ENCODE results near the gene FKTN.

Gene FKTN

GRCh38 chr9:105651806-105652205, 93.9 kb downstream of the FKTN start:
- no peaks in the 10 kb centered on the region for H3K9me3 ChIP-seq (ENCODE audit: insufficient read depth, low read depth, low read length)
- no peak overlapping the region for H3K9ac ChIP-seq (ENCODE audit: low read depth, low read length, poor library complexity, severe bottlenecking)
- H3K4me3 ChIP-seq (ENCODE audit: low read length, poor library complexity, severe bottlenecking) = no peak overlapping the region
- H3F3A ChIP-seq (ENCODE audit: low read depth) = no peaks in the 10 kb centered on the region; the same call in 1 of the 2 replicates
- H3K9me2 ChIP-seq (replicated peaks; ENCODE audit: low read depth, low read length) = no peaks in the 10 kb centered on the region
- no peak overlapping the region for H3K4me2 ChIP-seq (ENCODE audit: low read depth, low read length, poor library complexity, severe bottlenecking)
- no peaks in the 10 kb centered on the region for H4K20me1 ChIP-seq (ENCODE audit: insufficient read depth, low read length, poor library complexity, severe bottlenecking)
- H3K27me3 ChIP-seq (ENCODE audit: insufficient read depth, low read length, poor library complexity, severe bottlenecking) = no peaks in the 10 kb centered on the region
- H2AFZ ChIP-seq (ENCODE audit: low read length) = no peak overlapping the region
- no peaks in the 10 kb centered on the region for H3K79me2 ChIP-seq (ENCODE audit: insufficient read depth, low read length)
- TF ChIP-seq EZH2phosphoT487 (IDR thresholded peaks at IDR 0.05; ENCODE audit: borderline replicate concordance) = no peak
- TF ChIP-seq, protein P1, sequence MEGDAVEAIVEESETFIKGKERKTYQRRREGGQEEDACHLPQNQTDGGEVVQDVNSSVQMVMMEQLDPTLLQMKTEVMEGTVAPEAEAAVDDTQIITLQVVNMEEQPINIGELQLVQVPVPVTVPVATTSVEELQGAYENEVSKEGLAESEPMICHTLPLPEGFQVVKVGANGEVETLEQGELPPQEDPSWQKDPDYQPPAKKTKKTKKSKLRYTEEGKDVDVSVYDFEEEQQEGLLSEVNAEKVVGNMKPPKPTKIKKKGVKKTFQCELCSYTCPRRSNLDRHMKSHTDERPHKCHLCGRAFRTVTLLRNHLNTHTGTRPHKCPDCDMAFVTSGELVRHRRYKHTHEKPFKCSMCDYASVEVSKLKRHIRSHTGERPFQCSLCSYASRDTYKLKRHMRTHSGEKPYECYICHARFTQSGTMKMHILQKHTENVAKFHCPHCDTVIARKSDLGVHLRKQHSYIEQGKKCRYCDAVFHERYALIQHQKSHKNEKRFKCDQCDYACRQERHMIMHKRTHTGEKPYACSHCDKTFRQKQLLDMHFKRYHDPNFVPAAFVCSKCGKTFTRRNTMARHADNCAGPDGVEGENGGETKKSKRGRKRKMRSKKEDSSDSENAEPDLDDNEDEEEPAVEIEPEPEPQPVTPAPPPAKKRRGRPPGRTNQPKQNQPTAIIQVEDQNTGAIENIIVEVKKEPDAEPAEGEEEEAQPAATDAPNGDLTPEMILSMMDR (conservative IDR thresholded peaks at IDR 0.05; ENCODE audit: low read length) = no peak
- peaks cover 21% of the 10 kb centered on the region for H3K4me1 ChIP-seq (ENCODE audit: insufficient read depth, low read length, poor library complexity, severe bottlenecking)
- H3K36me3 ChIP-seq (ENCODE audit: insufficient read depth, low read length) = no peaks in the 10 kb centered on the region

DNA sequence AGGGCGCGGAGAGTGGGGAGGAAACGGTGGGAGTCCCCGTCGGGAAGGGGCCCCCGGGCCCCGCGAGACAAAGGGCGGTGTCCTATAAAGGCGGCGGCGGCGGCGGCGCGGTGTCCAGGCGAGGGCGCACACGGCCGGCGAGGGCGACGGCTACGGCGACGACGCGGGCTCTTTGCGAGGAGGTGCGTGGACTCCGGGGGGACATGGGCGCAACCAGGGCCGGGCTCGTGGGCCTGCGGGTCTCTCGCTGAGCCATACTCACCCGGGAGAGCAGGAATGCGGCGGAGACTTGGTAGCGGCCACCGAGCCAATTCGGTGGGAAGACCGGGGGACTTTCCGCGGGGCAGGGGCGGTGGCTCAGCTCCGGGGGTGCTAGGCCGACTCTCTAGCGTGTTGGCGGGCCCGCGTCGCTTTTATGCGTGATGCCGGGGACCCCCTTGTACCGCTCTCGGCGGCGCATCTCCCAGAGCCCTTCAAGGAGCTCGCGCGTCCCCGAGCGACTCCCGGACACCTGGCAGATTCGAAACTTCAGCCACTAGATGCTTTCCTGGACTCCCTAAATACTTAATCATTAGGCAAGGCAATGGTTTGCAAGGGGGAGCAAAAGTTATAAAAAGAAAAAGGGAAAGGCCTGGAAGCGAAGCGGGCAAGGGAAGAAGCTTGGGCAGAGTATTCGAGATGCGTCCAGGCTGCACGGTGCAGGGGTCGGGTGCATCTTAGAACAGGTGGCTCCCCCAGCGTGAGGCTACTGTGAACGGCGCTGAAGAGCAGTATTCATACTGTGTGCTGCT, 98.4 kb downstream of the FKTN start:
- no peaks in the 10 kb centered on the region for H3K36me3 ChIP-seq (ENCODE audit: insufficient read depth, low read length)
- no peak overlapping the region for H3K4me2 ChIP-seq (ENCODE audit: low read depth, low read length, poor library complexity, severe bottlenecking)
- no peaks in the 10 kb centered on the region for H3K4me1 ChIP-seq (ENCODE audit: insufficient read depth, low read length, poor library complexity, severe bottlenecking)
- H3K79me2 ChIP-seq (ENCODE audit: insufficient read depth, low read length) = no peaks in the 10 kb centered on the region
- TF ChIP-seq, protein P1 (conservative IDR thresholded peaks at IDR 0.05; ENCODE audit: low read length) = no peak
- TF ChIP-seq EZH2phosphoT487 (IDR thresholded peaks at IDR 0.05; ENCODE audit: borderline replicate concordance) = no peak
- no peaks in the 10 kb centered on the region for H3K27me3 ChIP-seq (ENCODE audit: insufficient read depth, low read length, poor library complexity, severe bottlenecking)
- H3F3A ChIP-seq (ENCODE audit: low read depth) = no peaks in the 10 kb centered on the region
- no peaks in the 10 kb centered on the region for H4K20me1 ChIP-seq (ENCODE audit: insufficient read depth, low read length, poor library complexity, severe bottlenecking)
- no peak overlapping the region for H3K4me3 ChIP-seq (ENCODE audit: low read length, poor library complexity, severe bottlenecking)
- H2AFZ ChIP-seq (ENCODE audit: low read length) = no peak overlapping the region
- H3K9ac ChIP-seq (ENCODE audit: low read depth, low read length, poor library complexity, severe bottlenecking) = no peak overlapping the region
- no peaks in the 10 kb centered on the region for H3K9me3 ChIP-seq (ENCODE audit: insufficient read depth, low read depth, low read length)
- H3K9me2 ChIP-seq (replicated peaks; ENCODE audit: low read depth, low read length) = no peaks in the 10 kb centered on the region

DNA sequence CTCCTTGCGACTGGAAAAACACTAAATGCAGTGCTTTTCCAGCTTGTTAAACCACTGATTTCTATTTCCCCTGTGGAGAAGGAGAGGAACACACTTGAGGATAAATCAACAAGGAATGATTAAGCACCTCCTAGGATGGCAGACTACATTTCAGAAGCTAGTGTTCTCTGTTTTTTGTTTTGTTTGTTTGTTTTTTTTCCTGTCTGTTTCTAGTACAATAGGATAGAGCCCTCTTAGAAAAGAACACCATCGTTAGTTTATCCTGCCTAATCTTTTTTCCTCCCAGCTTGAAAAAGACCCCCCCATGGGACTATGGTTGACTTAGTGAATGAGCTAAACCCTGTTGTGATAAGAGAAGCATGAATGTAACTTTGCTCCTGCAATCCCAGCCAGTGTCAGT, 100.4 kb downstream of the FKTN start:
- H4K20me1 ChIP-seq (ENCODE audit: insufficient read depth, low read length, poor library complexity, severe bottlenecking) = no peaks in the 10 kb centered on the region
- H3F3A ChIP-seq (ENCODE audit: low read depth) = no peaks in the 10 kb centered on the region
- no peak overlapping the region for H2AFZ ChIP-seq (ENCODE audit: low read length)
- no peaks in the 10 kb centered on the region for H3K27me3 ChIP-seq (ENCODE audit: insufficient read depth, low read length, poor library complexity, severe bottlenecking)
- no peaks in the 10 kb centered on the region for H3K36me3 ChIP-seq (ENCODE audit: insufficient read depth, low read length)
- TF ChIP-seq, protein P1 (conservative IDR thresholded peaks at IDR 0.05; ENCODE audit: low read length) = no peak
- no peak for TF ChIP-seq EZH2phosphoT487 (IDR thresholded peaks at IDR 0.05; ENCODE audit: borderline replicate concordance)
- H3K79me2 ChIP-seq (ENCODE audit: insufficient read depth, low read length) = no peaks in the 10 kb centered on the region
- H3K4me3 ChIP-seq (ENCODE audit: low read length, poor library complexity, severe bottlenecking) = no peak overlapping the region
- H3K9me2 ChIP-seq (replicated peaks; ENCODE audit: low read depth, low read length) = no peaks in the 10 kb centered on the region
- no peaks in the 10 kb centered on the region for H3K4me1 ChIP-seq (ENCODE audit: insufficient read depth, low read length, poor library complexity, severe bottlenecking)
- H3K9me3 ChIP-seq (ENCODE audit: insufficient read depth, low read depth, low read length) = no peaks in the 10 kb centered on the region
- H3K9ac ChIP-seq (ENCODE audit: low read depth, low read length, poor library complexity, severe bottlenecking) = no peak overlapping the region
- H3K4me2 ChIP-seq (ENCODE audit: low read depth, low read length, poor library complexity, severe bottlenecking) = no peak overlapping the region

All from Loucy (cell line).